GM12878 (cell line): Measurements from ENCODE around the gene SOAT2. TPM values are rescaled to one million over a fixed set of nuclear protein-coding genes. Genes with fewer than 3 reads are reported as not detected.

Experiments used
- ATF7 ChIP-seq: fragments of 450-650 bp; IDR thresholded peaks from 2 replicates; pipeline ENCODE4 v1.6.1; 2016; ENCODE audit warnings: low read depth, mild to moderate bottlenecking
- EED ChIP-seq: sonication (generic); IDR thresholded peaks from 2 replicates; pipeline ENCODE4 v1.6.1; 2016; ENCODE audit warnings: antibody characterized with exemption, low read depth
- ESRRA ChIP-seq: IDR thresholded peaks from 2 replicates; pipeline ENCODE4 v1.6.1; 2012; ENCODE audit warnings: mild to moderate bottlenecking, low read length, improper control_type of control experiment
- TCF7 ChIP-seq: IDR thresholded peaks from 2 replicates; pipeline ENCODE4 v1.6.1; 2014; ENCODE audit warnings: antibody characterized with exemption, borderline replicate concordance
- WRNIP1 ChIP-seq: IDR thresholded peaks from 2 replicates; pipeline ENCODE4 v1.6.1; 2011; ENCODE audit warnings: low read depth, low read length, improper control_type of control experiment, borderline replicate concordance
- polyA plus RNA-seq, 11 experiments: library from polyadenylated mRNA; depleted of rRNA in 4 of 11; unstranded in 6 of 11; stranded (reverse) in 5 of 11; fragments of >200 nt; fragmentation: Nextera tagmentation in 4 of 11; fragmentation: Illumina TruSeq in 1 of 11; extraction: Ambion mirVana in 4 of 11; extraction: Trizol in 1 of 11; gene quantifications; 1 replicate in 1 of 11; 2 replicates in 10 of 11; pipeline versions ENCODE4 v1.2.1 to v1.2.3, GENCODE V29; 2011 to 2016; ENCODE audit warnings: inconsistent platforms in 2 of 11, missing spikeins in 2 of 11, low read depth in 1 of 11
- total RNA-seq, 4 experiments: library from RNA; depleted of rRNA in 3 of 4; stranded (reverse); fragments of >200 nt in 3 of 4; fragmentation: Illumina TruSeq in 1 of 4; extraction: Trizol in 1 of 4; gene quantifications; 2 replicates each; pipeline versions ENCODE4 v1.2.1 to v1.2.3, GENCODE V29; 2013 to 2021
- TF ChIP-seq, protein P1 (sequence below): IDR thresholded peaks from 2 replicates; pipeline ENCODE4 v1.6.1; 2012; ENCODE audit warnings: mild to moderate bottlenecking, low read depth, low read length
- TF ChIP-seq, protein P2 (sequence below): IDR thresholded peaks from 2 replicates; pipeline ENCODE4 v1.6.1; 2012; ENCODE audit warnings: improper control_type of control experiment, low read depth, low read length; ENCODE audit not compliant: insufficient replicate concordance

Gene SOAT2
- total and polyA plus RNA-seq, 10 of the 15 experiments (the other 5 are each of a cell fraction or from before 2014, with no cell fraction given), result 0.08 to 1.7 (median 0.69) TPM

DNA sequence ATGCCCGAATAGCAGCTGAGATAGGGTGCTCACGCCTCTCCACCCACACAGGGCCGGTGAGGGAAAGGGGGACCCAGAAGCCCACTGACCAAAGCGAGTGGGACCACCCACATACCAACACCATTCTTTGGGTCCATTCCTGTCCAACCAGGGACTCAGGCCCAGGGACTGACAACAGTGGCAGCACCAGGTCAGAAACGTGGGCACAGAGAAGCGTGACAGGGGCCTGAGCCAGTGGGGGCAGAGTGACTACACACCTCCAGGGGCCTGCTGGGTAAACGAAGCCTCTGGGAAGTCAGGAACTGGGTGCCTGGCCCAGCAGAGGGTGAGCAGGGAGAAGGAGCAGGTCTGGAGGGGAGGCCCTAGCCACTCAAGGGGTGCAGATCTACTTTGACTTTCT lies 37.8 kb upstream of the SOAT2 start (continued):
- TF ChIP-seq, protein P1, sequence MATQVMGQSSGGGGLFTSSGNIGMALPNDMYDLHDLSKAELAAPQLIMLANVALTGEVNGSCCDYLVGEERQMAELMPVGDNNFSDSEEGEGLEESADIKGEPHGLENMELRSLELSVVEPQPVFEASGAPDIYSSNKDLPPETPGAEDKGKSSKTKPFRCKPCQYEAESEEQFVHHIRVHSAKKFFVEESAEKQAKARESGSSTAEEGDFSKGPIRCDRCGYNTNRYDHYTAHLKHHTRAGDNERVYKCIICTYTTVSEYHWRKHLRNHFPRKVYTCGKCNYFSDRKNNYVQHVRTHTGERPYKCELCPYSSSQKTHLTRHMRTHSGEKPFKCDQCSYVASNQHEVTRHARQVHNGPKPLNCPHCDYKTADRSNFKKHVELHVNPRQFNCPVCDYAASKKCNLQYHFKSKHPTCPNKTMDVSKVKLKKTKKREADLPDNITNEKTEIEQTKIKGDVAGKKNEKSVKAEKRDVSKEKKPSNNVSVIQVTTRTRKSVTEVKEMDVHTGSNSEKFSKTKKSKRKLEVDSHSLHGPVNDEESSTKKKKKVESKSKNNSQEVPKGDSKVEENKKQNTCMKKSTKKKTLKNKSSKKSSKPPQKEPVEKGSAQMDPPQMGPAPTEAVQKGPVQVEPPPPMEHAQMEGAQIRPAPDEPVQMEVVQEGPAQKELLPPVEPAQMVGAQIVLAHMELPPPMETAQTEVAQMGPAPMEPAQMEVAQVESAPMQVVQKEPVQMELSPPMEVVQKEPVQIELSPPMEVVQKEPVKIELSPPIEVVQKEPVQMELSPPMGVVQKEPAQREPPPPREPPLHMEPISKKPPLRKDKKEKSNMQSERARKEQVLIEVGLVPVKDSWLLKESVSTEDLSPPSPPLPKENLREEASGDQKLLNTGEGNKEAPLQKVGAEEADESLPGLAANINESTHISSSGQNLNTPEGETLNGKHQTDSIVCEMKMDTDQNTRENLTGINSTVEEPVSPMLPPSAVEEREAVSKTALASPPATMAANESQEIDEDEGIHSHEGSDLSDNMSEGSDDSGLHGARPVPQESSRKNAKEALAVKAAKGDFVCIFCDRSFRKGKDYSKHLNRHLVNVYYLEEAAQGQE, result no peak
- no peak for TF ChIP-seq TCF7
- TF ChIP-seq WRNIP1, result no peak
- TF ChIP-seq, protein P2, sequence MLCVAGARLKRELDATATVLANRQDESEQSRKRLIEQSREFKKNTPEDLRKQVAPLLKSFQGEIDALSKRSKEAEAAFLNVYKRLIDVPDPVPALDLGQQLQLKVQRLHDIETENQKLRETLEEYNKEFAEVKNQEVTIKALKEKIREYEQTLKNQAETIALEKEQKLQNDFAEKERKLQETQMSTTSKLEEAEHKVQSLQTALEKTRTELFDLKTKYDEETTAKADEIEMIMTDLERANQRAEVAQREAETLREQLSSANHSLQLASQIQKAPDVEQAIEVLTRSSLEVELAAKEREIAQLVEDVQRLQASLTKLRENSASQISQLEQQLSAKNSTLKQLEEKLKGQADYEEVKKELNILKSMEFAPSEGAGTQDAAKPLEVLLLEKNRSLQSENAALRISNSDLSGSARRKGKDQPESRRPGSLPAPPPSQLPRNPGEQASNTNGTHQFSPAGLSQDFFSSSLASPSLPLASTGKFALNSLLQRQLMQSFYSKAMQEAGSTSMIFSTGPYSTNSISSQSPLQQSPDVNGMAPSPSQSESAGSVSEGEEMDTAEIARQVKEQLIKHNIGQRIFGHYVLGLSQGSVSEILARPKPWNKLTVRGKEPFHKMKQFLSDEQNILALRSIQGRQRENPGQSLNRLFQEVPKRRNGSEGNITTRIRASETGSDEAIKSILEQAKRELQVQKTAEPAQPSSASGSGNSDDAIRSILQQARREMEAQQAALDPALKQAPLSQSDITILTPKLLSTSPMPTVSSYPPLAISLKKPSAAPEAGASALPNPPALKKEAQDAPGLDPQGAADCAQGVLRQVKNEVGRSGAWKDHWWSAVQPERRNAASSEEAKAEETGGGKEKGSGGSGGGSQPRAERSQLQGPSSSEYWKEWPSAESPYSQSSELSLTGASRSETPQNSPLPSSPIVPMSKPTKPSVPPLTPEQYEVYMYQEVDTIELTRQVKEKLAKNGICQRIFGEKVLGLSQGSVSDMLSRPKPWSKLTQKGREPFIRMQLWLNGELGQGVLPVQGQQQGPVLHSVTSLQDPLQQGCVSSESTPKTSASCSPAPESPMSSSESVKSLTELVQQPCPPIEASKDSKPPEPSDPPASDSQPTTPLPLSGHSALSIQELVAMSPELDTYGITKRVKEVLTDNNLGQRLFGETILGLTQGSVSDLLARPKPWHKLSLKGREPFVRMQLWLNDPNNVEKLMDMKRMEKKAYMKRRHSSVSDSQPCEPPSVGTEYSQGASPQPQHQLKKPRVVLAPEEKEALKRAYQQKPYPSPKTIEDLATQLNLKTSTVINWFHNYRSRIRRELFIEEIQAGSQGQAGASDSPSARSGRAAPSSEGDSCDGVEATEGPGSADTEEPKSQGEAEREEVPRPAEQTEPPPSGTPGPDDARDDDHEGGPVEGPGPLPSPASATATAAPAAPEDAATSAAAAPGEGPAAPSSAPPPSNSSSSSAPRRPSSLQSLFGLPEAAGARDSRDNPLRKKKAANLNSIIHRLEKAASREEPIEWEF, result no peak
- no peak for TF ChIP-seq ATF7
- no peak for TF ChIP-seq EED
- no peak for TF ChIP-seq ESRRA
